ENCODE results near the gene ABCA7.

DNA sequence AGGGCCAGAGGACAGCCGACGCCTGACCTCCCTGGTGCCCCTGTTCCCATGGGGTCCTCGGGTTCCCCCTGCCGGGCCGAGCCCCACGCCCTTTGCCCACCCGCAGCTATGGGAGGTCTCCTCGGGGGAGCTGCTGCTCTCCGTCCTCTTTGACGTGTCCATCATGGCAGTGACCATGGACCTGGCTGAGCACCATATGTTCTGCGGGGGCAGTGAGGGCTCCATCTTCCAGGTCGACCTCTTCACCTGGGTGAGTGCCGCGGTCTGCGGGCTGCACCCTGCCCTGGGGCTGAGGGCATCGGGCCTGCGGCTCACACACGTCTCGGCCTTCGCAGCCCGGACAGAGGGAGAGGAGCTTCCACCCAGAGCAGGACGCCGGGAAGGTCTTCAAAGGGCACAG is 49.2 kb upstream of the ABCA7 start:
- TF ChIP-seq, protein P1, sequence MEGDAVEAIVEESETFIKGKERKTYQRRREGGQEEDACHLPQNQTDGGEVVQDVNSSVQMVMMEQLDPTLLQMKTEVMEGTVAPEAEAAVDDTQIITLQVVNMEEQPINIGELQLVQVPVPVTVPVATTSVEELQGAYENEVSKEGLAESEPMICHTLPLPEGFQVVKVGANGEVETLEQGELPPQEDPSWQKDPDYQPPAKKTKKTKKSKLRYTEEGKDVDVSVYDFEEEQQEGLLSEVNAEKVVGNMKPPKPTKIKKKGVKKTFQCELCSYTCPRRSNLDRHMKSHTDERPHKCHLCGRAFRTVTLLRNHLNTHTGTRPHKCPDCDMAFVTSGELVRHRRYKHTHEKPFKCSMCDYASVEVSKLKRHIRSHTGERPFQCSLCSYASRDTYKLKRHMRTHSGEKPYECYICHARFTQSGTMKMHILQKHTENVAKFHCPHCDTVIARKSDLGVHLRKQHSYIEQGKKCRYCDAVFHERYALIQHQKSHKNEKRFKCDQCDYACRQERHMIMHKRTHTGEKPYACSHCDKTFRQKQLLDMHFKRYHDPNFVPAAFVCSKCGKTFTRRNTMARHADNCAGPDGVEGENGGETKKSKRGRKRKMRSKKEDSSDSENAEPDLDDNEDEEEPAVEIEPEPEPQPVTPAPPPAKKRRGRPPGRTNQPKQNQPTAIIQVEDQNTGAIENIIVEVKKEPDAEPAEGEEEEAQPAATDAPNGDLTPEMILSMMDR (IDR thresholded peaks at IDR 0.05): no peak
- TF ChIP-seq POLR2AphosphoS5 (IDR thresholded peaks at IDR 0.05) (no peak), POLR2A (IDR thresholded peaks at IDR 0.05) (no peak)
